ENCODE data around the gene PARD3B.

Gene PARD3B

DNA sequence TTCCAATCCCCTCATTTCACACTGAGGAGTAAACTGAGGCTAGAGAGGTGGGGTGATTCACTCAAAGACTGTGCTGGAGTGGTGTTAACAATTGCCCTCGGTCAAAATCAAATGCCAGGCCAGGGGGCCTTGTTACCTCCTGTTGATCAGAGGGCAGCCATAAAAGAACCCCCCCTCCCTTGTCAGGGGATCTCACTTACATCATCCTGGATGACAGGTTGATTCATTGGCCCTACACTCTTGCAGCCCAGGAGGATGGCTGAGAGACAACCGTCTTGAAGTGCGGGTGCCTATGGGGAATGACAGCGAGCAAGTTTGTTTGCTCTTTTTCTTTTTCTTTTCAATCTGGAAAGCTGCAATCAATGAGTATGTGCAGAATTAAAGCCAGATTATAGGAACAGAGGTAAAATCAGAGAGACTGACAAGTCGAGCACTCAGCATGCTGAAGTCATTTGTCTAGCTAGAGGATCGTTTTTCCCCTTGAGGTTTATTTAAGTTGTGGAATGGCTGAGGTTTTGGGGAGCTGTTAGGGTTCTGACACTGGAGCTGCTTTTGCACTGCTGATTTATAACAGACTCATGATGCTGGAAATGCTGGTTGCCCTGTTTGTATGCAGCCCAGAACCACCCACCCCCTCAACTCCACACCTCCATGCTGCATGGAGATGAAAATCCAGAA is 1110.6 kb downstream of the PARD3B start:
- no peak for DNase-seq (ENCODE audit: low spot score)
- in situ Hi-C loops (cut with MboI; ENCODE audit: low sequenced_read_pairs, unreplicated experiment), result no loop called here

DNA sequence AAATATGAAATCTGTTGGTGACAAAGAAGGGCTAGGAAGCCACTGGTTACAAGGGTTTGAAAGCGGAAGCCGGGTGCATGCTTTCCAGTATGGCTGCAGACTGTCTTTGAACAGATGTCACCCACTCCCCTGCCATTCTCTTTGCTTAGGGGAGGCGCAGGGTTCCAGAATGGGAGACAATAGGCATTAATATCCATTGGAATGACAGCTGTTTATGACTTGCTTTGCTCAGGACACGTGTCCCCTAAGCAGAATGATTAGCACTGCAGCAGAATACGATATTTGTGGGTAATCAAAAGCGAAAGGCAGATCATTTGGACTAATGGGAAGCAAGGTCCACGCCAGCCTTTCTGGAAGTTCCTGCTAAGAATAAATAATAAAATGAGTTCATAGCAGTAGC is 1111.2 kb downstream of the PARD3B start:
- TF ChIP-seq, protein P1, sequence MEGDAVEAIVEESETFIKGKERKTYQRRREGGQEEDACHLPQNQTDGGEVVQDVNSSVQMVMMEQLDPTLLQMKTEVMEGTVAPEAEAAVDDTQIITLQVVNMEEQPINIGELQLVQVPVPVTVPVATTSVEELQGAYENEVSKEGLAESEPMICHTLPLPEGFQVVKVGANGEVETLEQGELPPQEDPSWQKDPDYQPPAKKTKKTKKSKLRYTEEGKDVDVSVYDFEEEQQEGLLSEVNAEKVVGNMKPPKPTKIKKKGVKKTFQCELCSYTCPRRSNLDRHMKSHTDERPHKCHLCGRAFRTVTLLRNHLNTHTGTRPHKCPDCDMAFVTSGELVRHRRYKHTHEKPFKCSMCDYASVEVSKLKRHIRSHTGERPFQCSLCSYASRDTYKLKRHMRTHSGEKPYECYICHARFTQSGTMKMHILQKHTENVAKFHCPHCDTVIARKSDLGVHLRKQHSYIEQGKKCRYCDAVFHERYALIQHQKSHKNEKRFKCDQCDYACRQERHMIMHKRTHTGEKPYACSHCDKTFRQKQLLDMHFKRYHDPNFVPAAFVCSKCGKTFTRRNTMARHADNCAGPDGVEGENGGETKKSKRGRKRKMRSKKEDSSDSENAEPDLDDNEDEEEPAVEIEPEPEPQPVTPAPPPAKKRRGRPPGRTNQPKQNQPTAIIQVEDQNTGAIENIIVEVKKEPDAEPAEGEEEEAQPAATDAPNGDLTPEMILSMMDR (IDR thresholded peaks at IDR 0.05; ENCODE audit: borderline replicate concordance, control extremely low read depth, extremely low read depth, insufficient read depth, missing control alignments), result no peak
- in situ Hi-C loops (cut with MboI; ENCODE audit: low sequenced_read_pairs, unreplicated experiment), result no loop called here
- DNase-seq (ENCODE audit: low spot score), result no peak

More for the DNA sequence above, 1110.6 kb downstream of the PARD3B start:
- TF ChIP-seq, protein P1 (IDR thresholded peaks at IDR 0.05; ENCODE audit: borderline replicate concordance, control extremely low read depth, extremely low read depth, insufficient read depth, missing control alignments), result no peak

DNA sequence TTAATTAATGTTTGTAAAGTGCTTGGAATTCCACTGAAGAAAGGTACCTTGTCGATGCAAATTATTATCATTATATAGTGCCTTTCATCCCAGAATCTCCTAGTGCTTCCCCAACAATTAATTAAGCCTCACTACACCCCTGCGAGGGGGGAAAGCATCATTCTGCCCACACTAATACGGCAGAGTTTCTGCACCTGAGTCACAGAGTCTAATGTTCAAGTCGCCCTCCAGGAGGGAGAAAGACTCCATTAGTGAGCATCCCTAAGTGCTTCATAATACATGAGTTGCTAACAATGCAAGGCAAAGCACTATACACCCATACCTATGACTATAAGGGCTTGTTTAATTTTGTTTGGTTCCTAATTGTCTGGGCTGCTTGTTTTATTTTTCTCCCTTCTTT is 1111.7 kb downstream of the PARD3B start:
- in situ Hi-C loops (cut with MboI; ENCODE audit: low sequenced_read_pairs, unreplicated experiment), result no loop called here
- DNase-seq (ENCODE audit: low spot score), result no peak

DNA sequence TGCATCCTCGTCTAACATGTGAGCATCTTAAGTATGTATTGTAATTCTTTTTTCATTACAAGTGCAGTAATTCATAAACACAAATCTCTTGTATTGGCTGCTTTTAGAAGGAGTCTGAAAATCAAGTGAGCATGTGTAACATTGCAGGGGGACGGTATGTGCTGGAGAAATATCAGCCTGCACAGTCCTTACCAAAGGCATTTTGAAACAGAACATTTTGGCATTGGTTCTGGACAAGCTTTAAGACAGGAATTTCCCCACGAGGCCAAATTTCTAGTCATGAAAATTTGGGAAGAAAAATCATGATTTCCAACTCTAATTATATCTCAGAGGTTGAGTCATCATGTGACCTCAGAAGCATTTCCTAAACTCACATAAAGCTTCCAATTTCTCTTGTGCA is 1112.3 kb downstream of the PARD3B start:
- in situ Hi-C loops (cut with MboI; ENCODE audit: low sequenced_read_pairs, unreplicated experiment), result no loop called here
- TF ChIP-seq, protein P1 (IDR thresholded peaks at IDR 0.05; ENCODE audit: borderline replicate concordance, control extremely low read depth, extremely low read depth, insufficient read depth, missing control alignments), result no peak
- no peak for DNase-seq (ENCODE audit: low spot score)

More for the DNA sequence above, 1111.7 kb downstream of the PARD3B start:
- TF ChIP-seq, protein P1 (IDR thresholded peaks at IDR 0.05; ENCODE audit: borderline replicate concordance, control extremely low read depth, extremely low read depth, insufficient read depth, missing control alignments), result no peak

DNA sequence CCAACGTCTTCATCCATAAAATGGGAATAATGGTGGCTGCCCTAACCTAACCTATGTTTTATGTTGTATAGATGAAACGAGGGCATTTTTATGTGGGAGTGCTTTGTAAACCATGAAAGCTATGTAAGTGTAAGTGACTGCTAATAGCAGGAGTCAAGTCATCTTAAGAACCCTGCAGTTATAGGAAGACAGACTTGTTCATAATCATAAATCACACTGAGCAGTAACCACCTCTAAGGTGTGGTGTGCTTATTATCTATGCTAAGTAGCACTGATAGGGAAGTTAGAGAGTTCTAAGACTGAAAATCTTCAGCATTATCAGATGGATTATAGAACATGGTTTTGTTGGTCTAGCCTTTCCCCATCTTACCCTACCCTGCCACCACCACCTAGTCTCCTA is 1112.8 kb downstream of the PARD3B start:
- TF ChIP-seq, protein P1 (IDR thresholded peaks at IDR 0.05; ENCODE audit: borderline replicate concordance, control extremely low read depth, extremely low read depth, insufficient read depth, missing control alignments), result no peak
- DNase-seq (ENCODE audit: low spot score), result no peak
- in situ Hi-C loops (cut with MboI; ENCODE audit: low sequenced_read_pairs, unreplicated experiment), result no loop called here

DNA sequence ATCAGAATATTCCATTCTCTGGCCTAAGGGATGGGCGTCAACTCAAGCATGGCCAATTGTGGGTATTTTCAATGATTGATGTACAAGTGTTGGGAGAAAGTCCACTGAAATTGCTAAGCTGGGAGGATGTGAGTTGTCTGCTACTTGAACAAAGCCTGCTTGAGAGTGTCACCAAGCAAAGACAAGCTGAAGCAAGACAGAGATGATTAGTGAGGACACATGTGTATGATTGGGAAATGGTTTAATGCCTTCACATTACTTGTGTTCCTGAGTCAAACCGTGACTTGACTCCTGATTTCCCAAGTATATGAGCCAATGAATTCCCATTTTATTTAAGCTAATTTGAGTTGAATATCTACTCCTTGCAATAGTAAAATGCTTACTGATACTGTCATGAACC is 1113.3 kb downstream of the PARD3B start:
- no peak for DNase-seq (ENCODE audit: low spot score)
- TF ChIP-seq, protein P1 (IDR thresholded peaks at IDR 0.05; ENCODE audit: borderline replicate concordance, control extremely low read depth, extremely low read depth, insufficient read depth, missing control alignments), result no peak
- in situ Hi-C loops (cut with MboI; ENCODE audit: low sequenced_read_pairs, unreplicated experiment), result no loop called here

Data from GM13976 (cell line).